Stomach (tissue), 9 donors: Measurements from ENCODE around the gene FURIN. TPM values are rescaled to one million over a fixed set of nuclear protein-coding genes. Genes with fewer than 3 reads are reported as not detected.

Experiments
- DNase-seq, 2 donors: peaks; one replicate each; pipeline versions ENCODE4 v3.0.0 to v3.0.0-alpha.2; 2013 to 2019
- H3K27ac ChIP-seq, 5 donors: fragments of 200-600 bp in 4 of 5; sonication (generic) in 4 of 5; one replicate each; pipeline ENCODE4 v1.5.1; 2013 to 2019; ENCODE audit warnings: mild to moderate bottlenecking in 1 of 5, moderate library complexity in 1 of 5
- H3K27me3 ChIP-seq, 3 donors: fragments of 200-600 bp; sonication (generic); one replicate each; pipeline ENCODE4 v1.5.1; 2017 to 2019; ENCODE audit warnings: mixed run types in 1 of 3
- H3K36me3 ChIP-seq, 4 donors: fragments of 200-600 bp; sonication (generic); 1 replicate in 3 of 4; 2 replicates in 1 of 4; pipeline ENCODE4 v1.5.1; 2016 to 2019
- H3K4me1 ChIP-seq, 4 donors: fragments of 200-600 bp; sonication (generic); one replicate each; pipeline ENCODE4 v1.5.1; 2016 to 2019
- H3K4me3 ChIP-seq, 4 donors: fragments of 200-600 bp; sonication (generic) in 3 of 4; one replicate each; pipeline ENCODE4 v1.5.1; 2016 to 2019; ENCODE audit warnings: mild to moderate bottlenecking in 1 of 4
- H3K9me3 ChIP-seq, 4 donors: fragments of 200-600 bp; sonication (generic); one replicate each; pipeline ENCODE4 v1.5.1; 2016 to 2019
- CTCF ChIP-seq, 7 experiments: fragments of 450-650 bp in 4 of 7; fragments of 200-600 bp in 3 of 7; sonication (generic) in 3 of 7; IDR thresholded peaks; one replicate each; pipeline ENCODE4 v1.5.1; 2016 to 2019; ENCODE audit warnings: antibody characterized with exemption in 7 of 7, control low read depth in 2 of 7, mild to moderate bottlenecking in 1 of 7
- EP300 ChIP-seq: sonication (generic); formaldehyde crosslinking; IDR thresholded peaks from one replicate; pipeline ENCODE4 v1.6.1; 2017; ENCODE audit warnings: antibody characterized with exemption
- POLR2A ChIP-seq, 4 donors: fragments of 450-650 bp; IDR thresholded peaks; one replicate each; pipeline ENCODE4 v1.6.1; 2016; ENCODE audit warnings: antibody characterized with exemption in 4 of 4, control low read depth in 2 of 4, mild to moderate bottlenecking in 1 of 4, moderate library complexity in 1 of 4
- POLR2AphosphoS5 ChIP-seq, 3 donors: sonication (generic); formaldehyde crosslinking; IDR thresholded peaks; one replicate each; pipeline ENCODE4 v1.6.1; 2016; ENCODE audit warnings: antibody characterized with exemption in 3 of 3
- WGBS, 5 donors: extraction: QIAGEN DNeasy Blood & Tissue Kit in 3 of 5; methylation state at CpG; one replicate each; pipeline versions ENCODE4 v1.1.5 to v1.1.7; 2013 to 2018; 5-methylcytosine and 5-hydroxymethylcytosine counted together
- intact Hi-C: fragments of 100-400 bp; cut with DNase I; formaldehyde crosslinking; loops from one replicate; pipeline ENCODE4 v1.15.1; 2023; ENCODE audit warnings: low total_unique reads
- polyA plus RNA-seq, 3 donors: library from polyadenylated mRNA; stranded (reverse); fragments of 200-250 nt; gene quantifications; one replicate each; pipeline ENCODE4 v1.2.3, GENCODE V29; 2013
- total RNA-seq, 5 donors: library from RNA; depleted of rRNA; stranded (reverse); fragments of >200 nt; gene quantifications; one replicate each; pipeline versions ENCODE4 v1.1.0 to v1.2.3, GENCODE V29; 2014 to 2016
- donor health status: healthy with polysubstance abuse.
- donor health status: Bipolar disorder and iron deficiency.
- donor health status: healthy.

FURIN gene
- total and polyA plus RNA-seq, 8 donors = 13.7 to 81.1 (median 43.2) TPM

GRCh38 chr15:90877996-90878395, 9.6 kb downstream of the FURIN start:
- Histone ChIP-seq H3K4me3 (no peak overlapping the region), H3K9me3 (no peaks in the 10 kb centered on the region), H3K36me3 (peaks cover 63 to 79% (median 75%) of the 10 kb centered on the region in 4 donors), H3K27ac (no peak overlapping the region), H3K27me3 (no peaks in the 10 kb centered on the region), H3K4me1 (peaks cover 18 to 34% (median 20%) of the 10 kb centered on the region in 4 donors)
- DNase-seq = no peak
- WGBS, 5 donors = 92 to 97% (median 96%) methylated on average over 8 to 14 of the region's 14 CpGs
- TF ChIP-seq EP300 (no peak), POLR2A (IDR thresholded peaks at IDR 0.05) (no peak), CTCF (IDR thresholded peaks at IDR 0.05) (no peak), POLR2AphosphoS5 (IDR thresholded peaks at IDR 0.05) (no peak)
- intact Hi-C loops = no loop called here

GRCh38 chr15:90878660-90879059, 10.3 kb downstream of the FURIN start:
- Histone ChIP-seq H3K27ac (no peak overlapping the region), H3K4me1 (peaks cover 18 to 34% (median 20%) of the 10 kb centered on the region in 4 donors), H3K9me3 (no peaks in the 10 kb centered on the region), H3K36me3 (peaks cover 63 to 79% (median 75%) of the 10 kb centered on the region in 4 donors), H3K4me3 (no peak overlapping the region), H3K27me3 (no peaks in the 10 kb centered on the region)
- intact Hi-C loops = no loop called here
- TF ChIP-seq EP300 (no peak), POLR2AphosphoS5 (IDR thresholded peaks at IDR 0.05) (no peak), POLR2A (IDR thresholded peaks at IDR 0.05) (no peak), CTCF (IDR thresholded peaks at IDR 0.05) (no peak)
- 94 to 96% (median 95%) methylated on average over 10 to 15 of the region's 15 CpGs for WGBS, 5 donors
- DNase-seq = no peak

- intact Hi-C loops = loop anchor here (5.0 kb wide), 1 partner anchor 163 kb away; the partner anchor contains the start of gene BLM
- DNase-seq = no peak
- WGBS, 5 donors = 90 to 95% (median 94%) methylated on average over 23 to 35 of the region's 35 CpGs
Observed at GRCh38 chr15:90879730-90880366, 11.5 kb downstream of the FURIN start.

More at GRCh38 chr15:90879730-90880366, 11.5 kb downstream of the FURIN start:
- Histone ChIP-seq H3K36me3 (peaks cover 63 to 79% (median 75%) of the 10 kb centered on the region in 4 donors), H3K27ac (no peak overlapping the region), H3K4me3 (no peak overlapping the region), H3K4me1 (peaks cover 19 to 35% (median 21%) of the 10 kb centered on the region in 4 donors), H3K9me3 (no peaks in the 10 kb centered on the region), H3K27me3 (no peaks in the 10 kb centered on the region)
- TF ChIP-seq CTCF (IDR thresholded peaks at IDR 0.05) (no peak), POLR2A (IDR thresholded peaks at IDR 0.05) (no peak), EP300 (no peak), POLR2AphosphoS5 (IDR thresholded peaks at IDR 0.05) (no peak)
